ENCODE results near the gene ELN. TPM values are rescaled to one million over a fixed set of nuclear protein-coding genes. Genes with fewer than 3 reads are reported as not detected.

ELN gene
- total RNA-seq, 1 experiment from 2014 or later = 65.9 TPM

GRCh38 chr7:74002474-74003017 is 25.4 kb upstream of the ELN start:
- Histone ChIP-seq H3K27ac (ENCODE audit: low read depth, low read length, poor library complexity, severe bottlenecking) (no peak overlapping the region), H3K9me3 (ENCODE audit: low read depth, low read length, poor library complexity, severe bottlenecking) (no peaks in the 10 kb centered on the region), H3K4me3 (ENCODE audit: low read depth, low read length, poor library complexity, severe bottlenecking) (no peak overlapping the region), H3K36me3 (ENCODE audit: insufficient read depth, low read length, poor library complexity, severe bottlenecking) (no peaks in the 10 kb centered on the region), H3K27me3 (replicated peaks; ENCODE audit: insufficient read depth, low read depth, low read length, poor library complexity) (no peaks in the 10 kb centered on the region), H3K4me1 (ENCODE audit: insufficient read depth, low read length, poor library complexity, severe bottlenecking) (no peaks in the 10 kb centered on the region)
- TF ChIP-seq CTCF (conservative IDR thresholded peaks at IDR 0.05; ENCODE audit: low read depth, low read length) (no peak), EZH2 (IDR thresholded peaks at IDR 0.05; ENCODE audit: borderline replicate concordance, low read depth, low read length, poor library complexity, severe bottlenecking) (no peak)
- DNase-seq (ENCODE audit: low spot score) = no peak
- POLR2A ChIA-PET (ENCODE audit: low non-redundant PET) = interaction anchor here (0.5 kb wide), 1 partner anchor 28 kb away, joined by 6 read pairs; no protein-coding TSS in a partner anchor
- CTCF ChIA-PET = no interaction called here
- intact Hi-C loops (cut with micrococcal nuclease; ENCODE audit: unreplicated experiment) = no loop called here
- no TSS peak for BruUV-seq (replicated peaks)

DNA sequence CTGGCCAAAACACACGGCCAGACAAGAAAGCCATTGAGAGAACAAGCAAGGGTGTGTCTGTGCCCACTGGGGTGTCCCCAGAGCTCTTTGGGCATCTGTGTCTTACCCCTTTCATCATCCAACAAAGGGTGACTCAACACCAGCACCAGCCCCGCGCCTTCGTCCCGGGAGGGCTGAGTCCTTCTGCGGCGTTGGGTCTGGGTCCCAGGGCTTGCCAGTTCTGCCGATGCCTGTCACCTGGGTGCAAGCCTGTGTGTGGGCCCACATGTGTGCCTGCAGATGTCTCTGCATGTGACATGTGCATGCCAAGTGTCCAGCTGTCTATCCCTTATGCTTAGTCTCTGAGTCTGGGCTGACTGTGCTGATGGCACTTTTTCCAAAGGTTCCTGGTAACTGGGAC is 24.4 kb upstream of the ELN start:
- Histone ChIP-seq H3K36me3 (ENCODE audit: insufficient read depth, low read length, poor library complexity, severe bottlenecking) (no peaks in the 10 kb centered on the region), H3K4me3 (ENCODE audit: low read depth, low read length, poor library complexity, severe bottlenecking) (no peak overlapping the region), H3K27me3 (replicated peaks; ENCODE audit: insufficient read depth, low read depth, low read length, poor library complexity) (no peaks in the 10 kb centered on the region), H3K9me3 (ENCODE audit: low read depth, low read length, poor library complexity, severe bottlenecking) (no peaks in the 10 kb centered on the region), H3K27ac (ENCODE audit: low read depth, low read length, poor library complexity, severe bottlenecking) (no peak overlapping the region), H3K4me1 (ENCODE audit: insufficient read depth, low read length, poor library complexity, severe bottlenecking) (no peaks in the 10 kb centered on the region)
- TF ChIP-seq CTCF (conservative IDR thresholded peaks at IDR 0.05; ENCODE audit: low read depth, low read length) (no peak), EZH2 (IDR thresholded peaks at IDR 0.05; ENCODE audit: borderline replicate concordance, low read depth, low read length, poor library complexity, severe bottlenecking) (no peak)
- POLR2A ChIA-PET (ENCODE audit: low non-redundant PET) = no interaction called here
- no TSS peak for BruUV-seq (replicated peaks)
- CTCF ChIA-PET = no interaction called here
- DNase-seq (ENCODE audit: low spot score) = no peak
- intact Hi-C loops (cut with micrococcal nuclease; ENCODE audit: unreplicated experiment) = no loop called here

- Histone ChIP-seq H3K36me3 (ENCODE audit: insufficient read depth, low read length, poor library complexity, severe bottlenecking) (no peaks in the 10 kb centered on the region), H3K27ac (ENCODE audit: low read depth, low read length, poor library complexity, severe bottlenecking) (no peak overlapping the region), H3K4me1 (ENCODE audit: insufficient read depth, low read length, poor library complexity, severe bottlenecking) (no peaks in the 10 kb centered on the region), H3K27me3 (replicated peaks; ENCODE audit: insufficient read depth, low read depth, low read length, poor library complexity) (no peaks in the 10 kb centered on the region), H3K4me3 (ENCODE audit: low read depth, low read length, poor library complexity, severe bottlenecking) (no peak overlapping the region), H3K9me3 (ENCODE audit: low read depth, low read length, poor library complexity, severe bottlenecking) (no peaks in the 10 kb centered on the region)
- no peak for TF ChIP-seq EZH2 (IDR thresholded peaks at IDR 0.05; ENCODE audit: borderline replicate concordance, low read depth, low read length, poor library complexity, severe bottlenecking)
- TF ChIP-seq CTCF (conservative IDR thresholded peaks at IDR 0.05; ENCODE audit: low read depth, low read length) = no peak
- no TSS peak for BruUV-seq (replicated peaks)
- ChIA-PET POLR2A (ENCODE audit: low non-redundant PET) (no interaction called here), CTCF (interaction anchor here (1.1 kb wide), 1 partner anchor 21 kb away, joined by 4 read pairs; no protein-coding TSS in a partner anchor)
- DNase-seq (ENCODE audit: low spot score) = no peak
- intact Hi-C loops (cut with micrococcal nuclease; ENCODE audit: unreplicated experiment) = no loop called here
These were observed 21.9 kb upstream of the ELN start for GRCh38 chr7:74006032-74006431.
